Measurements from ENCODE around the gene DIRAS1. TPM values are rescaled to one million over a fixed set of nuclear protein-coding genes. Genes with fewer than 3 reads are reported as not detected.

DIRAS1 gene
- total RNA-seq, 1 experiment from 2014 or later: 0.37 TPM

GRCh38 chr19:2666344-2666994 lies 54.7 kb downstream of the DIRAS1 start:
- H3K4me1 Mint-ChIP-seq (ENCODE audit: insufficient read depth, unreplicated experiment): no peaks in the 10 kb centered on the region
- no peaks in the 10 kb centered on the region for H3K27me3 Mint-ChIP-seq (ENCODE audit: insufficient read depth, unreplicated experiment)
- intact Hi-C loops (cut with micrococcal nuclease): no loop called here
- H3K4me3 Mint-ChIP-seq (ENCODE audit: unreplicated experiment): no peak overlapping the region
- no peak for DNase-seq (ENCODE audit: unreplicated experiment)
- BruUV-seq (replicated peaks): no TSS peak
- H3K9me3 Mint-ChIP-seq (ENCODE audit: unreplicated experiment): no peaks in the 10 kb centered on the region
- no peak overlapping the region for H3K27ac Mint-ChIP-seq (ENCODE audit: low read depth, unreplicated experiment)
- ChIA-PET CTCF (no interaction called here), POLR2A (no interaction called here)
- TF ChIP-seq CTCF (IDR thresholded peaks at IDR 0.05; ENCODE audit: unreplicated experiment): no peak
- peaks cover 7% of the 10 kb centered on the region for H3K36me3 Mint-ChIP-seq (ENCODE audit: insufficient read depth, unreplicated experiment)

GRCh38 chr19:2665103-2665502 lies 56.1 kb downstream of the DIRAS1 start:
- H3K4me1 Mint-ChIP-seq (ENCODE audit: insufficient read depth, unreplicated experiment): no peaks in the 10 kb centered on the region
- POLR2A ChIA-PET: interaction anchor here (0.7 kb wide), 1 partner anchor 173 kb away, joined by 3 read pairs; no protein-coding TSS in a partner anchor
- no peak overlapping the region for H3K4me3 Mint-ChIP-seq (ENCODE audit: unreplicated experiment)
- no TSS peak for BruUV-seq (replicated peaks)
- peaks cover 7% of the 10 kb centered on the region for H3K36me3 Mint-ChIP-seq (ENCODE audit: insufficient read depth, unreplicated experiment)
- H3K9me3 Mint-ChIP-seq (ENCODE audit: unreplicated experiment): no peaks in the 10 kb centered on the region
- no peak for DNase-seq (ENCODE audit: unreplicated experiment)
- no peak for TF ChIP-seq CTCF (IDR thresholded peaks at IDR 0.05; ENCODE audit: unreplicated experiment)
- intact Hi-C loops (cut with micrococcal nuclease): no loop called here
- H3K27ac Mint-ChIP-seq (ENCODE audit: low read depth, unreplicated experiment): no peak overlapping the region
- no peaks in the 10 kb centered on the region for H3K27me3 Mint-ChIP-seq (ENCODE audit: insufficient read depth, unreplicated experiment)
- CTCF ChIA-PET: interaction anchor here (0.7 kb wide), 1 partner anchor 118 kb away, joined by 3 read pairs; no protein-coding TSS in a partner anchor

Other genes with a start within 250 kb of the DIRAS1 start
- gene GADD45B, start 245.2 kb downstream of the DIRAS1 start, total RNA-seq (2022): 28.0 and 53.8 TPM in 2 replicates
- 0.22 and 0.51 TPM in 2 replicates for gene GNG7, start 18.7 kb downstream of the DIRAS1 start, total RNA-seq (2022)
- 21.3 and 29.9 TPM in 2 replicates for gene SLC39A3, start 18.6 kb upstream of the DIRAS1 start, total RNA-seq (2022)
- gene SGTA, start 61.9 kb upstream of the DIRAS1 start, total RNA-seq (2022): 63.2 and 66.6 TPM in 2 replicates
- gene THOP1, start 64.1 kb upstream of the DIRAS1 start, total RNA-seq (2022): 93.7 and 114 TPM in 2 replicates
- 3.1 and 4.0 TPM in 2 replicates for gene ZNF554, start 98.5 kb upstream of the DIRAS1 start, total RNA-seq (2022)
- 4.9 and 6.6 TPM in 2 replicates for gene ZNF555, start 120.1 kb upstream of the DIRAS1 start, total RNA-seq (2022)
- not detected in 2 replicates for gene ZNF556, start 146.0 kb upstream of the DIRAS1 start, total RNA-seq (2022)
- 4.8 and 5.5 TPM in 2 replicates for gene ZNF57, start 179.6 kb upstream of the DIRAS1 start, total RNA-seq (2022)
- gene ZNF77, start 223.6 kb upstream of the DIRAS1 start, total RNA-seq (2022): 4.7 and 4.9 TPM in 2 replicates